ENCODE data around the gene EREG. TPM values are rescaled to one million over a fixed set of nuclear protein-coding genes. Genes with fewer than 3 reads are reported as not detected.

EREG gene
- total RNA-seq, 1 experiment from 2014 or later = 37.0 TPM

GRCh38 chr4:74400395-74400794 lies 35.5 kb downstream of the EREG start:
- Histone ChIP-seq H3K4me3 (ENCODE audit: low read depth, low read length) (no peak overlapping the region), H3K36me3 (ENCODE audit: control insufficient read depth, insufficient read depth, low read length) (no peaks in the 10 kb centered on the region), H3K27me3 (replicated peaks; ENCODE audit: control insufficient read depth, insufficient read depth, low read length) (no peaks in the 10 kb centered on the region), H3K4me1 (no peaks in the 10 kb centered on the region), H3K9me3 (no peaks in the 10 kb centered on the region)
- no peak for DNase-seq
- CTCF ChIA-PET = no interaction called here
- no peaks in the 10 kb centered on the region for H3K36me3 Mint-ChIP-seq (ENCODE audit: insufficient read depth, unreplicated experiment)
- H3K27me3 Mint-ChIP-seq (ENCODE audit: insufficient read depth, unreplicated experiment) = no peaks in the 10 kb centered on the region
- TF ChIP-seq CTCF (IDR thresholded peaks at IDR 0.05; ENCODE audit: insufficient read depth in 1 of 2, low read depth in 1 of 2, low read length in 1 of 2, severe bottlenecking in 1 of 2, unreplicated experiment in 1 of 2) = no peak
- H3K9me3 Mint-ChIP-seq (ENCODE audit: unreplicated experiment) = no peaks in the 10 kb centered on the region
- H3K4me3 Mint-ChIP-seq (ENCODE audit: unreplicated experiment) = no peak overlapping the region
- H3K4me1 Mint-ChIP-seq (ENCODE audit: low read depth, unreplicated experiment) = no peaks in the 10 kb centered on the region
- no TSS peak for BruUV-seq (replicated peaks)
- POLR2A ChIA-PET = no interaction called here
- H3K27ac Mint-ChIP-seq (ENCODE audit: unreplicated experiment) = no peak overlapping the region
- intact Hi-C loops (cut with micrococcal nuclease; ENCODE audit: unreplicated experiment) = no loop called here

GRCh38 chr4:74402692-74403456 lies 37.9 kb downstream of the EREG start:
- CTCF ChIA-PET = no interaction called here
- no TSS peak for BruUV-seq (replicated peaks)
- DNase-seq = no peak

GRCh38 chr4:74407891-74408290 lies 42.9 kb downstream of the EREG start:
- POLR2A ChIA-PET = no interaction called here
- H3K9me3 ChIP-seq = no peaks in the 10 kb centered on the region

More at GRCh38 chr4:74402692-74403456, 37.9 kb downstream of the EREG start:
- no peaks in the 10 kb centered on the region for H3K9me3 Mint-ChIP-seq (ENCODE audit: unreplicated experiment)
- H3K4me1 ChIP-seq = no peaks in the 10 kb centered on the region
- no peak overlapping the region for H3K4me3 Mint-ChIP-seq (ENCODE audit: unreplicated experiment)
- intact Hi-C loops (cut with micrococcal nuclease; ENCODE audit: unreplicated experiment) = no loop called here
- H3K4me1 Mint-ChIP-seq (ENCODE audit: low read depth, unreplicated experiment) = no peaks in the 10 kb centered on the region
- H3K27me3 Mint-ChIP-seq (ENCODE audit: insufficient read depth, unreplicated experiment) = no peaks in the 10 kb centered on the region
- TF ChIP-seq CTCF (IDR thresholded peaks at IDR 0.05; ENCODE audit: insufficient read depth in 1 of 2, low read depth in 1 of 2, low read length in 1 of 2, severe bottlenecking in 1 of 2, unreplicated experiment in 1 of 2) = no peak
- no peaks in the 10 kb centered on the region for H3K9me3 ChIP-seq
- H3K36me3 ChIP-seq (ENCODE audit: control insufficient read depth, insufficient read depth, low read length) = no peaks in the 10 kb centered on the region
- H3K4me3 ChIP-seq (ENCODE audit: low read depth, low read length) = no peak overlapping the region
- no peaks in the 10 kb centered on the region for H3K27me3 ChIP-seq (replicated peaks; ENCODE audit: control insufficient read depth, insufficient read depth, low read length)
- POLR2A ChIA-PET = no interaction called here
- no peak overlapping the region for H3K27ac Mint-ChIP-seq (ENCODE audit: unreplicated experiment)
- no peaks in the 10 kb centered on the region for H3K36me3 Mint-ChIP-seq (ENCODE audit: insufficient read depth, unreplicated experiment)

More at GRCh38 chr4:74407891-74408290, 42.9 kb downstream of the EREG start:
- Mint-ChIP-seq H3K36me3 (ENCODE audit: insufficient read depth, unreplicated experiment) (no peaks in the 10 kb centered on the region), H3K27ac (ENCODE audit: unreplicated experiment) (no peak overlapping the region), H3K4me1 (ENCODE audit: low read depth, unreplicated experiment) (no peaks in the 10 kb centered on the region), H3K9me3 (ENCODE audit: unreplicated experiment) (no peaks in the 10 kb centered on the region), H3K27me3 (ENCODE audit: insufficient read depth, unreplicated experiment) (no peaks in the 10 kb centered on the region), H3K4me3 (ENCODE audit: unreplicated experiment) (no peak overlapping the region)
- CTCF ChIA-PET = no interaction called here
- TF ChIP-seq CTCF (IDR thresholded peaks at IDR 0.05; ENCODE audit: insufficient read depth in 1 of 2, low read depth in 1 of 2, low read length in 1 of 2, severe bottlenecking in 1 of 2, unreplicated experiment in 1 of 2) = no peak
- no TSS peak for BruUV-seq (replicated peaks)
- no peak overlapping the region for H3K4me3 ChIP-seq (ENCODE audit: low read depth, low read length)
- no peaks in the 10 kb centered on the region for H3K4me1 ChIP-seq
- no peak for DNase-seq
- no peaks in the 10 kb centered on the region for H3K36me3 ChIP-seq (ENCODE audit: control insufficient read depth, insufficient read depth, low read length)
- intact Hi-C loops (cut with micrococcal nuclease; ENCODE audit: unreplicated experiment) = no loop called here
- no peaks in the 10 kb centered on the region for H3K27me3 ChIP-seq (replicated peaks; ENCODE audit: control insufficient read depth, insufficient read depth, low read length)
